Measurements from ENCODE around the gene NFKB1. TPM values are rescaled to one million over a fixed set of nuclear protein-coding genes. Genes with fewer than 3 reads are reported as not detected.
"Not testable (repeated sequence)": the region's sequence is repeated elsewhere in the genome, so short reads cannot be mapped to it uniquely, and the experiment has no call there.

The NFKB1 gene
- total RNA-seq (2014; rRNA removed; shearing (Covaris generic)): 13.7 and 22.3 TPM in 2 replicates

DNA sequence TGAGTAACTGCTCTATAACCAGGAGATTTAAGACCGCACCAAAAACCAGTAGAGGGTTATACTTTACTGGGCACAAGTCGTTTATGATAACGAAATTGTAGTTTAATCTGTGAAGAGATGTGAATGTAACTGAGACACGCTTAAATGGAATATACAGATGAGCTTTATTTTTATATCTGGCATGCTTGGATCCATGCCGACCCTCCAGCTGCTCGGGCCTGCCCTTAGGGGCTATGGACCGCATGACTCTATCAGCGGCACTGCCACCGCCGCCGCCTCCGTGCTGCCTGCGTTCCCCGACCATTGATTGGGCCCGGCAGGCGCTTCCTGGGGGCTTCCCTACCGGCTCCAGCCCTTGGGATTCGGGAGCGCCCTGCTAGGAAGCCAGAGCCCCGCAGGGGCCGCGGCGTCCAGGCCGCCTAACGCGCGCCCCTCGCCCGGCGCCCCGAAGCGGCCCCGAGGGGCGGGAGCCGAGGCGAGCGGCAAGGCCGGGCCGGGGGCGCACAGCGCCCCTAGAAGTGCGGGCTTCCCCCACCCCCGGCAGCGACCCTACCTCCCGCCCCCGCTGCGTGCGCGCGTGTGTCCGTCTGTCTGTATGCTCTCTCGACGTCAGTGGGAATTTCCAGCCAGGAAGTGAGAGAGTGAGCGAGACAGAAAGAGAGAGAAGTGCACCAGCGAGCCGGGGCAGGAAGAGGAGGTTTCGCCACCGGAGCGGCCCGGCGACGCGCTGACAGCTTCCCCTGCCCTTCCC is at the start of gene NFKB1:
TSS of gene NFKB1 (plus strand) at position 664 of the 751 bp plus-strand sequence. CDS start 24,160 bp downstream, outside the sequence.
- DNase-seq (ENCODE audit: low read depth): peak; percentile 72

DNA sequence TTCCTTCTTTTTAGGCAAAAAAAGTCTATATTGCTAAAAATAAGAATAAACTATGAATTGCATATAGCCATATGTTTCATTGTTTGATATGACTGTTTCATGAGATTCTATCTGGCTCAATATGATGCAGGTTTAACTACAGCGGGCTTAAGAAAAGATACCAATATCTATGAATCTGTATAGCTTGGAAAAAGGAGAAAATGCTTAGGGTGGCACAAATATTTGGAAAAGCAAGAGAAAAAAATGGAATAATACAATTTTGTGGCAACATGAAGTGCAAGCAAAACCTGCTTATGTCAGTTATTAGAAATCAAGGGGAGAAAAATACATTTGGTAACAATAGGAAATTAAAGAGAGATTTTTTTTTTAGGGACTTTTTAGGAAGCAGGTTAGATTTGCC is 48.3 kb upstream of the NFKB1 start:
- DNase-seq (ENCODE audit: low read depth): no peak

DNA sequence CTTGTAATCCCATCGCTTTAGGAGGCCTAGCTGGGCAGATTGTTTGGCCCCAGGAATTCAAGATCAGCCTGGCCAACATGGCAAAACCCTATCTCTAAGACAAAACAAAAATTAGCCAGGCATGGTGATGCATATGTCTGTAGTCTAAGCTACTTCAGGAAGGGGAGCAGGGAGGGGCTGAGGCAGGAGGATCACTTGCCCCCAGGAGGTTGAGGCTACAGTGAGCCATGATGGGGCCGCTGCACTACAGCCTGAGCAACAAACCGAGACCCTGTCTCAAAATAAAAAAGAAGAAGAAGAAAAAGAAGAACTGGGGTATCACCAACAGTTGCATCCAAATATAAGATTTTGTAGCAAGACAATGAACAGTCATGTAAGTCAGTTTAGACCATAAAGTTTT is 47.3 kb upstream of the NFKB1 start:
- no peak for DNase-seq (ENCODE audit: low read depth)

- DNase-seq (ENCODE audit: low read depth): no peak
Measured at GRCh38 chr4:102454268-102454667, 46.9 kb upstream of the NFKB1 start.

DNA sequence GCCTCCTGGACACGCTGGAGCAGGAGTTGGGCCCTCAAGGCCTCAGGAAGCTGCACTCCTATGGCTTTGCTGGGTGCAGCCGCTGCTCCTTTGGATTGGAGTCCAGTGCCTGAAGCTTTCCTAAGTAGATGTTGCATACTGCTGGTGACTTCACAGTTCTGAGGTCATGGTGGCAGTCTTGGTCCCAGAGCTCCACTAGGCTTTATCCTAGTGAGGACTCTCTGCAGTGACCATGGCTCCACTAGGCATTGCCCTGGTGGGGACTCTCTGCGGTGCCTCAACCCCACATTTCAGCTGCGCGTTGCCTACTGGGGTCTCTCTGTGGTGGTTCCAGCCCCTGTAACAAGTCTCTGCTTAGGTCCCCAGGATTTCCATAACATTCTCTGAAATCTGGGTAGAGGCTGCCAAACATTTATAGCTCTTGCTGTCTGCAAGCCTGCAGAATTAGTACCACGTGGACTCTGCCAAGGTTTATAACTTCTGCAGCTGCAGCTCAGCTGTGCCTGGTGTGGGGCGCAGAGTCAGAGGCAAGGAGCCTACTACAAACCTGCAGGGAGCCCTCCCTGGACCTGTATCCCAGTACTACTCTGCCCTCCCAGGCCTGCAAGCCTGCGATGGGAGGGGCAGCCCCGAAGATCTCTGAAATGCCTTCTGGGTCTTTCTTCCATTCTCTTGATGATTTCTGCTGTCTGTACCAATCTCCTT is 46.0 kb upstream of the NFKB1 start:
- DNase-seq (ENCODE audit: low read depth): no peak

GRCh38 chr4:102455750-102456149 is 45.4 kb upstream of the NFKB1 start:
- no peak for DNase-seq (ENCODE audit: low read depth)

GRCh38 chr4:102466298-102466697 is 34.9 kb upstream of the NFKB1 start:
- DNase-seq (ENCODE audit: low read depth): peak; percentile 26

DNA sequence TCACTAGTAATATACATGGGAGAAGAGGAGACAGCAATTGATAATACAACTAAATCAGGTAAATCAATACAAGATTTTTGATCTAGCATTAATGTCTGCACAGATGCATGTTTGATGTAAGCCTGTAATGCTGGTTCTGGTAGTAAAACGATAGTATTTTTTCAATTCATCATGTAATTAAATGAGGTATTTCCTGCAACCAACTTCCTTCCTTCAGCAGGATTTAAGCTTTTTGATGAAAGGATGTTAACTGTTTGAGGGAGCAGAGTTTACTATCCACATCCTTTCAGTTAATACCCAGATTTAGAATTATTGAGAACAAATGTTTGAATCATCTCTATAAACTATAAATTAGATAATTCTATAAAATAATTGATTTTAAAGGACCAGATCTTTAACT is 31.4 kb upstream of the NFKB1 start:
- no peak for DNase-seq (ENCODE audit: low read depth)

GRCh38 chr4:102472441-102473013 is 28.6 kb upstream of the NFKB1 start:
- no peak for DNase-seq (ENCODE audit: low read depth)

DNA sequence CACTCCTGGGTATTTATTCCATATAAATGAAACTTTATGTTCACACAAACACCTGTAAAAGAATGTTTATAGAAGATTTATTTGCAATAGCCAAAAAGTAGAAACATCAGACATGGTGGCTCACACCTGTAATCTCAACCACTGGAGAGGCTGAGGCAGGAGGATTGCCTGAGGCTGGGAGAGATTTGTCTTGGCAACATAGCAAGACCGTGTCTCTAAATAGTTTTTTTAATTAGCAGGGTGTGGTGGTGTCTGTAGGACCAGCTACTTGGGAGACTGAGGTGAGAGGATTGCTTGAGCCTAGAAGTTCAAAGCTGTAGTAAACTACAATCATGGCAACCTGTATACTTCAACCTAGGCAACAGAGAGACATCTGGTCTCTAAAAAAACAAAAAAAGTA is 27.7 kb upstream of the NFKB1 start:
- DNase-seq (ENCODE audit: low read depth): no peak

DNA sequence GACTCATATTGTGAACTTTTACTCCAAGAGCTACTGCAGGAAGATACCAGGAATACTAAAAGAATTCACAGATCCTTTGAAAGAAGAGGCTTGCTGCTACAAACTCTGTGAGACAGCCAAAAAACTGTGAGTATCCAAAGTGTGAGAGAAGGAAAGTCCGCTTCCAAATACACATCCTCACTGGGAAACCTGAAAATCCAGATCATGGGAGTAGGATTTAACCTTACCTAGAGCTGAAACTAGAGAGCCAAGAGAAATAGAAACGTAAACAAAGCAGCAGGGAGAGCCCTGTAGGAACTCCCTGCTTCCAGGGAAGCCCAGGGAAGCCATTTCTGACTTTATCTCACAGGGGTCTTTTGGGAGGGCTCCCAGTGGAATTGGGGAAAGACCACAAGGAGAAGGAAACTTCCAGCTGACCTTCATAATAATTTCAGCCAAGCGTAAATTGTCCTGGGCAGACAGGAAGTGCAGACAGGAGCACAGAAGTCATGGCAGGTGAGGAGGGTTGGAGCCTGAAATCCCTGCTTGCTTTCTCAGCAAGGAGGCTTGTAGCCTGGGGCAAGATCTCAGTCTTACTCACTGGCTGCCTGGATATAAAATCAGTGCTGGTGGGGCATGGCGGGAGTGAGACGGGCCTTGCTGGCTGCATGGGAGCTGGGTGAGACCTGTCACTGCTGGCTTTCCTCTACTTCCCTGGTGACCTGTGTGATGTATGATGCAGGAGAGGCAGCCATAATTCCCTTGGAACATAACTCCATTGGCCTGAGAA is 26.2 kb upstream of the NFKB1 start:
- no peak for DNase-seq (ENCODE audit: low read depth)

- no peak for DNase-seq (ENCODE audit: low read depth)
Measured at GRCh38 chr4:102477657-102478056, 23.5 kb upstream of the NFKB1 start.

DNA sequence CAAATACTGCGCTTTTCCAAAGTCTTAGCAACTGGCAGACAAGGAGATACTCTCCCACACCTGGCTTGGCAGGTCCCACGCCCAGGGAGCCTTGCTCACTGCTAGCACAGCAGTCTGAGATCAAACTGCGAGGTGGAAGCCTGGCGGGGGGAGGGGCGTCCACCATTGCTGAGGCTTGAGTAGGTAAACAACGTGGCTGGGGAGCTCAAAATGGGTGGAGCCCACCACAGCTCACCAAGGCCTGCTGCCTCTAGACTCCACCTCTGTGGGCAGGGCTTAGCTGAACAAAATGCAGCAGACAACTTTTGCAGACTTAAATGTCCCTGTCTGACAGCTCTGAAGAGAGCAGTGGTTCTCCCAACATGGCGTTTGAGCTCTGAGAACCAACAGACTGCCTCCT is 23.0 kb upstream of the NFKB1 start:
- no peak for DNase-seq (ENCODE audit: low read depth)

GRCh38 chr4:102479832-102480231 is 21.3 kb upstream of the NFKB1 start:
- not testable (repeated sequence) for DNase-seq (ENCODE audit: low read depth)

DNA sequence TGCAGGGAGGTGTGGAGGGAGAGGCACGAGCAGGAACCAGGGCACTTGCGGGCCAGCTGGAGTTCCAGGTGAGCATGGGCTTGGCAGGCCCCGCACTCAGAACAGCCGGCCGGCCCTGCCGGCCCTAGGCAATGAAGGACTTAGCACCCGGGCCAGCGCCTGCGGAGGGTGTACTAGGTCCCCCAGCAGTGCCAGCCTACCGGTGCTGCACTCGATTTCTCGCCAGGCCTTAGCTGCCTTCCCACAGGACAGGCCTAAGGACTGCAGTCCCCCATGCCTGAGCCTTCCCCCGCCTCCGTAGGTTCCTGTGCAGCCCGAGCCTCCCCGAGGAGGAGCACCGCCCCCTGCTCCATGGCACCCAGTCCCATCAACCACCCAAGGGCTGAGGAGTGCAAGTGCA is 18.0 kb upstream of the NFKB1 start:
- no peak for DNase-seq (ENCODE audit: low read depth)

- DNase-seq (ENCODE audit: low read depth): not testable (repeated sequence)
Measured at GRCh38 chr4:102483990-102484692, 17.0 kb upstream of the NFKB1 start.

DNA sequence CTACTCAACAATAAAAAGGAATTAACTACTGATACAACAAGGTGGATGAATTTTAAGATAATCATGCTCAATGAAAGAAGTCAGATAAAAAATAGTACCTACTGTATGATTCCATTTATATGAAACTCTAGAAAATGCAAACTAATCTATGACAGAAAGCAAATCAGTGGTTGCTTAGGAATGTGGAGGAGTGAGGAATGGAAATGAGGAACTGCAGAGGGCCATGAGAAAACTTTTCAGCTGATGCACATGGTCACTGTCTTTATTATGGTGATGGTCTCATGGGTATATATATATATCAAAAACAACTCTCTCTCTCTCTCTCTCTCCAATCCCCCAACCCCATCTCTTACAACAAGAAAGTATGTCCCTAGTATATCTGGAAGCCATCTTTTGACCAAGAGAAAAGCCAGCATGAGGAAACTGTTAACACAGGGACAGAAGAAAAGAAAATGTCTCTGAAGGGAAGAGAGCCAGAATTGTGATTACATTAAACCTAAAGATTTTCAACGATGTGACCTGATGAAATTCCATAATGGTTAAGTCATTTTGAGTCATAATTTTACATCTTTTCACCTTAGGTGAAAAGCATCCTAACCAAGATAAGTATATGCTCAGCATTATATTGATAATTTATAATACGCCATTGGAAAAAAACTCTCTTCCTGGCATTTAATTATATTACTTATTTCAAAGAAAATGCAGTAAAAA is 8.5 kb upstream of the NFKB1 start:
- no peak for DNase-seq (ENCODE audit: low read depth)

GRCh38 chr4:102493257-102493656 is 7.9 kb upstream of the NFKB1 start:
- no peak for DNase-seq (ENCODE audit: low read depth)

DNA sequence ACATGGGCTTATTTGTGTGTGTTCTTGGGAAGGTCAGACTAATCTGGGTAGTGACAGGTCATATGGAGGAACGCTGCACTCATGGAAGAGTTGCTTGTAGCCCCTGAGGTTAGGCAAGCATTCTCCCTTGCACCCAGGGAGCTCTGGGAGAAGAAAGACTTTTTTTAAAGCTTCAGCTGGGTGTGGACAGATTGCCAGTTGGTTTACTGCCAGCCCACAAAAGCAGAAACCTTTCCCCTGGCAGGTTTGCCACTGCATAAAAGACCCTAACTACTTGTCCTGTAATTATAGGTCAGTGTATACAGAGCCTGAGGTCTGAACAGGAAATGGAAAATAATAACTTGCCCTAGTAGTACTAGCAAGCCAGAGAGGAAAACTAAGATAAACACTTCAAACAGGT is 7.4 kb upstream of the NFKB1 start:
- DNase-seq (ENCODE audit: low read depth): peak; percentile 24

- no peak for DNase-seq (ENCODE audit: low read depth)
Measured at GRCh38 chr4:102494603-102495002, 6.6 kb upstream of the NFKB1 start.

DNA sequence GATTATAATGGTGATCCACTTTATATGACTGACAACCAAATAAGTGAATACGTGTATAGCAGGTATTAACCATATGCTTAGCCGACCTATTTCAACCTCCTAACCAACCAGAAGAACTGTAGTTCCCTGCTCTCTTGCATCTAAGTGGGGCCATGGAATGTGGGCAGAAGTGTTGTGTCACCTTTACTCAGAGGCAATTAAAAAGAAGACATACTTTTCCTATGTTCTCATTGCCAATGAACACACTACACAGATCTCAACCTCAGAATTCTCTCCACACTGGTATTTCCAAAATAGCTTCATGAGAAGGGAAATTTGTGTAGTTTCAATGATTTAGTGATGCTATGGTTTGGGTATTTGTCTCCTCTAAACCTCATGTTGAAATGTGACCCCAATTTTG is 3.2 kb upstream of the NFKB1 start:
- no peak for DNase-seq (ENCODE audit: low read depth)
